GM19240 (cell line): Measurements from ENCODE around the gene TANGO6.
A peak's percentile ranks its signal among the peaks of the same experiment; 100 is the strongest.

Experiments
- DNase-seq: peaks from one replicate; pipeline ENCODE4 v3.0.0; 2011; ENCODE audit warnings: low spot score; ENCODE audit not compliant: insufficient read length

TANGO6 gene

DNA sequence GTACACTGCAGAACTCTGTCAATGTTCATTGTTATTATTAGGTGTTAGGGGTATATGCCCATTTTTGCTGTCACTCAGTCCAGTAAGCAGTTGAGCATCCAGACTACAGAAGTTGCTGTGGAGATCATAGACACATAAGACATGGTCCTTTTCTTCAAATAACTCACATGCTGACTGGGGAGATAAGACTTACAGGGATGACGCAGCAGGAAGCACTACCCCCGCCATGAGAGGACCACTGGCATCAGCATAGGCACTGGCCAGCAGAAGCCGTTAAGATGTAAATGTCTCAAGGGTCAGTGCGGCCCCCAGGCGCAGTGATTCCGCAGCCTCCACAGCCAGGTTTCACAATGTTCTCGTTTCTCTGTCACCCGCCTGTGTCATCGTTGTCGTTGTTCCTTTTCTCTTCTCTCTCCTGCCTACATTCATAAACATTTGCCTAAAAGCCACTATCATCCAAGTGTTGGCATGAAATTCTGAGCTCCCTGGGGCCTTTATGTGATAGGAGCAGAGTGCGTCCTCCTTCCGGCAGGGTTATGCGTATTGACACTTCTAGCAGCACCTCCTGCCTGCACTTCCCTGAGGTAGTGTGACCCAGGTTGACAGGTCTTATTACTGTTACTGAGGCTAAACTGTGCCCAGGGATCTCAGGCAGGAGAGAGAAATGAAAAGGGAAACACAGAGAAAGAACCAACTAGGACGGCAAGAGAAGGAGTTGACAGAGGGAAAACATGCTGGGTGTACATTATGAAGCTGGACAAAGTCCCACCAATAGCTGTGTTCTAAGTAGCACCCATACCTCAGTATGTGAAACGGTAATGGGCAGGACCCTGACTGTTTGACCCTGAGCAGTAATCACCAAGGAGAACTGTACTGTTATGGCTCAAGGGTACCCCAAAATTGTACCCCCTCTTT lies 17.9 kb downstream of the TANGO6 start:
- DNase-seq = no peak

DNA sequence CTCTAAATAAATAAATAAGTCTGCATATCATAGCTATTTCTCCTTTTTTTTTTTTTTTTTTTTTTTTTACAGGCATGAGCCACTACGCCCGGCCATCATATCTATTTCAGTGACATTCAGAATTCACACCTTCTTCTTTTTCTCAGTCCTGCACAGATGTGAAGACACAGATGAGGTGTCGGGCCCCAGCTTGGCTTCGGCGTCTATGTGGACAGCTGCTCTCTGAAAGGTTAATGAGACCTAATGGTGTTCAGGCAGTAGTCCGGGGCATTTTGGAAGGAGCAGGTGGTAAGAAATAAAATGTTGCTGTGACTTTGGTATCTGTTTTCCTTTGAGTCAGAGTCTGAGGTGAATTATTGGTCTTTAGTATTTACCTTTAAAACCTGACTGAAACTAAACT lies 23.6 kb downstream of the TANGO6 start:
- no peak for DNase-seq

DNA sequence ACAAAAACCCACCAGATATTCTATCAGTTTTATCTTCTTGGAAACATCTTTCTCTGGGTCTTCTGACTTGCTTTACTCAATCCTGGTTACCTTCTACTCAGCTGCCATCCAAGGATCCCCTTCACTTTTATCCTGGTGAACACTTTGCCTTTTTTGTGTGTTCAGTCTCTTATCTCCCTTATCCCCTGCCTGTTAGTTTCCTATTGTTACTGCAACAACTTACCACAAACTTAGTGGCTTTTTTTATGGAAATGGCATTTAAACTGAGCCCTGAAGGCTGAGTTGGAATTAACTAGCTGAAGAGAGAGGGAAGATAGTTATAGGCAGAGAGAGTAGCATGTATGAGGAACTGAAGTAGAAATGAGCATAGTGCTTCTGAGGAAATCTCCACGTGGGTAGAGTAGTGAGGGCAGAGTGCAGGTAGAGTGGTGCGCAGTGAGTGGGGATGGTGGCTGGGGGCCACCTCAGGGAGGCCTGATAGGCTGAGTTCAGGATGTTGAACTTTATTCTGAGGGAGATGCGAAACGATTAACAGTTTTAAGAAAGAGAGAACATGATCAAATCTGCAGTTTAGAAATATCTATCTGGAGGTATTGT lies 26.3 kb downstream of the TANGO6 start:
- DNase-seq = no peak

DNA sequence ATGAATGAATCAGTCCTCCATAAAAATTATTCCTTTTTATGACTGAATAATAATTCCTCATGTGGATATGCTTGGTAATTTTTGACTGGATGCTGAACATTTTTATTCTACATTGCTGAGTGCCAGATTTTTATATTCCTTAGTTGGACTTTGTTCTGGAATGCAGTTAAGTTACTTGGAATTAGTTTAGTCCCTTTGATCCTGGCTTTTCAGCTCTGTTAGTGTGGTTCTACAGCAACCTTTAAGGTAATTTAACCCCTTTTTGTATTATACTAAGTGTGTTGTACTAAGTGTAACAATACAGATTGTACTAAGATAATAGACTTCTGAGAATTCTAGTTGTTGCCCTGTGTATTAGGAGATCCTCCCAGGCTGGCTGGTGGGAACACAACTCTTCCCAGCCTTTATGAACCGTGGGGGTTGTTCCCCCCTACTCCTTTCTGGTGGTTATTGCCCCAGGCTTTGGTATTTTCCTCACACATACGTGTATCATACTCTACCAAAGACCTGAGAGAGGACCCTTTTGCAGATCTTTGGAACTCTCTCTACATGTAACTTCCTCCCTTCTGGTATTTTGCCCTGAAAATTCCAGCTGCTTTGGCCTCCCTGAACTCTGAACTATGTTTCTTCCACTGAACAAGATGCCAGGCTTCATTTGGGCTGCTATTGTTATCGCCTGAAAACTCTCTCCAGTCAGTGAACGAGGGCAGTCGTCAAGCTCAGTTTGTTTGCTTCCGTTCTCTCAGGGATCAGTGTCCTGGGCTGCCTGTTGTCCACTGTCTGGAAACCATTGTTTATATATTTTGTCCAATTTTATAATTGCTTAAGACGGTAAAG lies 30.5 kb downstream of the TANGO6 start:
- DNase-seq = no peak

DNA sequence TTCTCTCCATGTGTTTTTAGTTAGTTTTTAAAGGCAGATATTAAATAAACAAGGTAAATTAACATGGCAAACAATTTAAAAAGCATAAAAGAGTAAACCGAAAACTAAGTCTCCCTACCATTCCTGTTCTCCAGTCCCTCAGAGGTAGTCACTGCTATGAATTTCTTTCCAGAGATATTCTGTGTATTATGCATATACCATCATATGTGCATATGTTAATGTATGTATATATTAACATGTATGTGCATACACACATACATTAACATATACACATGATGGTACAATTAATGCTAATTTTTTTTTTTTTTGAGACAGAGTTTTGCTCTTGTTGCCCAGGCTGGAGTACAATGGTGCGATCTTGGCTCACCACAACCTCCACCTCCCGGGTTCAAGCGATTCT lies 32.5 kb downstream of the TANGO6 start:
- DNase-seq = no peak

DNA sequence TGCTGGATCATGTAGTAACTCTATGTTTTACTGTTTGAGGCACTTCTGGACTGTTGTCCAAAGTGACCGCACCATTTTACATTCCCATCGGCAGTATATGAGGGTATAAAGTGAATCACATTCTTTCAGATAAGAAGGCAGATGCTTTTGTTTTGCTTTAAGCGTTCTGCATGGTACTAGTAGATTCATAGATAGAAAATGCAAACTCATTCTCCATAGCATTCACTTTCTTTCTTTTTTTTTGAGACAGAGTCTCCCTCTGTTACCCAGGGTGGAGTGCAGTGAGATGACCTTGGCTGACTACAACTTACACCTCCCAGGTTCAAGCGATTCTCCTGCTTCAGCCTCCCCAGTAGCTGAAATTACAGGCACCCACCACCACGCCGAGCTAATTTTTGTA lies 40.4 kb downstream of the TANGO6 start:
- no peak for DNase-seq

DNA sequence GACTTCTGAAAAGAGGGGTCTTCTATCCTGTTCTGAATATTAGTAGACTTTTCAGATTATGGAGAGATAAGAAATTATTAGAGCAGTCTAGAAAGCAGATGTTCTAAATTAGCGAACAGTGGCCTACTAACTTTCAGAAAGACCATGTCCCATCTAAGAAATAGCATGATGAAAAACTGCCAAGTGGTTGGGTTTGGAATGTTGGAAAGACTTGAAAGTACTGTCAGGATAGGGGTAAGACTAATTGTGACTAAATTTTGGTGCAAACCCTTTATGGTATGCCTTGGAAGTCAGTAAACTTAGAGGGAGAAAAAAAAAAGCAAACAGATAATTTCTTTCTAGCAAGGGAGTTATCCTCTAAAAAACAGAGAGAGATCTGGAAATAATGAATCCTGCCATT lies 41.1 kb downstream of the TANGO6 start:
- DNase-seq = no peak

DNA sequence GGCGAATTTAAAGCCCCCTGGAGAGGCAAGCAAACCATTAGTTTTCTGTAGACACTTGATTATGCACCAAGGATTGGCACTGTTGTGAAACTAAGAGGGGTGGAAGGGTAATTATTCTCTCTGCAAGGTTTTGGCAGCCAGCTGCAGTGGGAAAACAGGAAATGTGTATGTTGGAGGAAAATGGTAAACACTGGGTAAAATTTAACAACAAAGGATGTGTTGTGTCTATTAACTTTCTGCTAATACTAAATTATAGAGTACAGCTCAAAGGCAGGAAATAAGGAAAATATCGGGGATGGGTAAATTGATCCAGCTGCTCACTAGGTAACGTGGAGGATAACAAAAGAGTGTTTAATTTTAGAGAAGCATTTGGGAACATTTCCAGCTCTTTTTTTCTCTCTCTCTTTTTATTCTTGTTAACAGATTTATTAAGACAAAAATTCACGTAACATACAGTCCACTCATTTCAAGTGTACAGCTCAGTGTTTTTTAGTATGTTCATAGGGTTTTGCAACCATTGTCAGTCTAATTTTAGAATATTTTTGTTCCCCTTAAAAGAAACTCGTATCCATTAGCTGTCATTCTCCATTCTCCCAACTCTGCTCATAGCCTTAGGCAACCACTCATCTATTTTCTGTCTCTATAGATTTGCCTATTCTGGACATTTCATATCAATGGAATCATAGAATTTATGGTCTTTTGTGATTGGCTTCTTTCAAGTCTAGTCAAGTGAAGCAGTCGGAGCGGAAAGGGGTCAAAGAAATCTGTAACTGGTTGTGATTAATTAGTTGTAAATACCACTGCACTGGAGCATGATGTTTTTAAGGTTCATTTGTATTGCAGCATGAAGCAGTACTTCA lies 41.8 kb downstream of the TANGO6 start:
- DNase-seq = no peak

DNA sequence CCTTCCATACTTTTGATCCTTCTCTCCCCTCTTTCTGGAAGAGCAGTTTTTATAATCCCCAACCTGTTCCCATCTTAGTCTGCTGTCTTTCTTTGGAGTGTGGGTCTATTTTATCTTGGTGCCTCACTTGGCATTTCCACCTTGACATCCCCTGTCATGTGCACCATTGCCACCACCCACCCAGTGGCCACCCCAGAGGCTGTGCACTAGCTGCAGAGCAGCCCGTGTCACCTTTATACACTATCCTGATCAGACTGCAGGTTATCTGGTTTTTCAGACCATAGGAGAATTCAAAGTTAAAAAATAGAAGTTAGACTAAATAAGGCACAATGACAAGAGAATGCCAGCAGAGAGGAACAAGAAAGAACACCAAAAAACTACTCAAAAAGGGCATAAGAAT lies 43.8 kb downstream of the TANGO6 start:
- no peak for DNase-seq

DNA sequence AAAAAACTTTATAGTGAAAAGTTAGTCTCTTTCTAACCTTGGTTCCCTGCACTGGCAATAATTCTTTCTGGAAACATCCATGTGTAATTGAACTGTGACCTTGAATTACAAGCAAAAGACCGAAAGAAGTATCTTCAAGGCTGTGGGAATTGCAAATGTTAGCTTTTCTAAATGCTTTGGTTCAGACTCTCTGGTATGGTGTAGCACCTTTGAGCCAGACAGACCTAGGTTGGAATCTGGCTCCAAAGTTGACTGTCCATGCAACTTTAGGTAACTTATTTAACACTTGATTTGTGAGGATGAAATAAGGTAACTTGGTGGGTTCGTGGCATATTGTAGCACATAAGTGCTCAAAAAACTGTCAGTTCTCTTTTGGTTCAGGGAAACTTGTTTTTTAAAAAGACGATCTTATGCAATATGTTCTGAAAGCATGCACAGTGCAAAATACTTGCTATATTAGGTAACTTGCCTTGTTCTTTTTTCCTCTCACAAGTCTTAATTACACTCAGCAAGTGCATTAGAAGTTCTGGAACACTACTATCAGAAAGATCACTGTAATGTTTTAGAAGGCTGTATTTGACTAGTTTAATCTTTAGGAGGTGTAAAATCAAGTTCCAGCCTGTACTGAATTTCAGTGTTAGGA lies 46.3 kb downstream of the TANGO6 start:
- no peak for DNase-seq

DNA sequence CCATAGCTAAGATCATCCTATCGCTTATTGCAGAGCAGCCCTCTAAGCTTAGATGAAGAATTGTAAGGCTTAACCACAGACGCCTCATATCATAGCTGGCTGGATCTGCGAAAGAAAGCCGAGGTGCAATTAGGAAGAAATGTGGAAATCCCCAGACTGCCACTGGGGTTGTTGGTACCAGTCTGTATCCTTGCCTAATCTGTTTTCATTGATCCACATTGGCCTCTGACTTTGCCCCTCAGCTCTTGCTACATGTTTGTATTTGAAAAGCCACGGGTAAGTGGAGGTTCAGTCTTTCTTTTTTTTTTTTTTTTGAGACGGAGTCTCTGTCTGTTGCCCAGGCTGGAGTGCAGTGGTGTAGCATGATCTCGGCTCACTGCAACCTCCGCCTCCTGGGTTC lies 48.9 kb downstream of the TANGO6 start:
- no peak for DNase-seq

DNA sequence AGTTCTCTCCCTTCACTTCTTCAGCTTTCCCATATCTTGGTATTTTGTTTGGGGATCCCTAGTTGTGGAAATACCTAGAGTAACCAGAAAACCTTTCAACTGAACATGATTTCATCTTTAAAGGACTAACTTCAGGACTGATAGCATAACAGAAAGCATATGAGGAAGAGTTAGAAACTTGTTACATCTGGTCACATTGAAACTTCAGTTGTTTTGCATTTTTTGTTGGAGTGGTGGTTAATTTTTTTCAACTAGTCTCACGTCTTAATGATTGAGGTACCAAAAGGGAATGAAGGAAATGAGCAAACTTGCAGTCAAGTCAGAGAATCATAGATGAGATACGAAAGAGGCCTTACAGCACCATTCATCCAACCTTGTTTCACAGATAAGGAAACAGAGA lies 49.6 kb downstream of the TANGO6 start:
- DNase-seq = no peak

DNA sequence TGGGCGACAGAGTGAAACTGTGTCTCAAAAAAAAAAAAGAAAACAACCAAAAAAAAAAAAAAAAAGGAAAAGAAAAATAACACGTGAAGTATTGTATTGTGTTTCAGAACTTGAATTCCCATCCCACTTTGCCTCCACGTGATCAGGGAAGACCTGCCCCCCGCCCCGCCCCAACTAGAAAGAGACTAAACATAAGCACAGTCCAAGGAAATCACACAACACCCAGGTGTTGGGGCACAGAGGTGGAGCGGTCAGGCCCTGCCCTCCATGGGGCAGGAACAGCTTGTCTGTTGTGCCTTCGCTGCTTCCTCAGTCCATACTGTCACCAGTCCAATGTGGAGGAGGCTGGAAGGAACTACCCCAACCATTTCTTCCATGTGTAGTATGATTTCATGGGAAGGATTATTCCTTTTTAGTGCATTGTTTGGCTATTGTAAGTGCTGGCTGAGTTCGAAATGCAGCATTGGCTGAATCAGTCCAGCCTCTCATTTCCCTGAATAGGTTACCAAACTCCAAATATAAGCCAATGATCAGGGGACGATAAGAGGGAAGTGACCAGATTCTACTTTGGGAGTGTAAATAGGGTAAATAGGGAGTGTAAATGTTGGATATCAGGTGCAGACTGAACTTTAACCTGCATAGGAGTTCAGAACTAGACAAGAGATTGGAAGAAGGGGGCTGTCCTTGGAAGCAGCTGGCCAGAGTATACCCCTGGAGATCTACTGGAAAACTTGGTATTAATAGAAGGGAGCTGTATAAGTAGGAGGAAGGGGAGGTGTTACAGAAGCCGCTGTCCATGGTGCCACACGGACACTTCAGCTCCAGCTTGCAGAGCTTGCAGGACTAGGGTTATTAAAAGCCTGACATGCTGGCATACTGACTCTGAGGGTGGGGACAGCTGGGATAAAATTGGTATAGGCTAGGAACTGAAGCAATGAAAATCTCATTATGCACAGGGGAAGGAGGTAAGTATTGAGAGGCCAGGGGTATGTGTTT lies 50.7 kb downstream of the TANGO6 start:
- DNase-seq = no peak

DNA sequence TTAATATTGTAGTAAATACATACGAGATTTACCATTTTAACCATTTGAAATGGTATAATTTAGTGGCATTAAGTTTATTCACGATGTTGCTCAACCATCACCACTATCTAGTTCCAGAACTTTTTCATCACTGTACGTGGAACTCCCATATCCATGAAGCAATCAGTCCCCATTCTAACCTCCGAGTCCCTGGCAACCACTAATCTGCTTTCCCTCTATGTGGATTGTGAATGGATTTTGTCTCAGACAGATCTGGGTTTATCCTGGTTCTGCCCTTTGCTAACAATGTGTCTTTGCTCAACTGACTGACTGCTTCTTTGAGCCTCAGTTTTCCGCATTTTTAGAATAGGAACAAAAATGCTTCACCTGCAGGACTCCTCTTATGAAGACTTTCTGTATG lies 51.4 kb downstream of the TANGO6 start:
- DNase-seq = no peak

DNA sequence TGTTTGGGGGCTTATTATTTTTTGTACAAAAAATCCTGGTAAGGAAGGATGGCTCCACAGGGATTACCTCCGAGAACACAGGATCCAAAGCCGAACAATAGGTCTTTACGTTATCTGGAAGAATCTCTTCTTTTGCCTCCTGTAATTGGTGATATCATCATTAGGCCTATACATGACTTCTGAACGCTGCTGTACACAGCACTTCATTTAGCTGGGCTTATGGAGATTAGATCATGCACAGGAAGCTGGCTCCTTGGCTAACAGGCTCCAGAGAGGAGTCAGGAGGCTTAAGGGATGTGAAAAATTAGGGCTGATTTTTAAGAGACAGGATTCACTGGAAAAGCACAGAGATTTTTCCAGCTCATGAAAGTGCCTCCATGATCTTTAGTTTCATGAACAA lies 54.7 kb downstream of the TANGO6 start:
- no peak for DNase-seq

DNA sequence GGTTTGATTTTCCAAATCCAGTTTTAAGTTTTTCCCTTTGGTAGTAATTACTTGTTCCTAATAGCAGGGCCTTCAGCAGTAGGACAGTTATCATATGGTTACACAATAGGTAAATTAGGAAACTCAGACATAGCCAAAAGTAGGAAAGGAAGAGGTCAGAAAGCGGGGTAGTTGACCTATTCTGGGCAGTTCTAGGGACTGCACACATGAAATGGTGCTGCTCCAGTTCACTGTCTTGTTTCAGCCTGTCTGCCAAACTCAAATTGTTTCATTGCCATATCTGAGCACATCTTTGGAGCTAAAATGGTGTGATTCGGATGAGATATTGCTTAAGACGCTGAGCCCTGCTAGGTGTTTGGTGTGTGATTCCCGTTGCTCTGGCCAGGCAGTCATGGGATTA lies 56.7 kb downstream of the TANGO6 start:
- no peak for DNase-seq

DNA sequence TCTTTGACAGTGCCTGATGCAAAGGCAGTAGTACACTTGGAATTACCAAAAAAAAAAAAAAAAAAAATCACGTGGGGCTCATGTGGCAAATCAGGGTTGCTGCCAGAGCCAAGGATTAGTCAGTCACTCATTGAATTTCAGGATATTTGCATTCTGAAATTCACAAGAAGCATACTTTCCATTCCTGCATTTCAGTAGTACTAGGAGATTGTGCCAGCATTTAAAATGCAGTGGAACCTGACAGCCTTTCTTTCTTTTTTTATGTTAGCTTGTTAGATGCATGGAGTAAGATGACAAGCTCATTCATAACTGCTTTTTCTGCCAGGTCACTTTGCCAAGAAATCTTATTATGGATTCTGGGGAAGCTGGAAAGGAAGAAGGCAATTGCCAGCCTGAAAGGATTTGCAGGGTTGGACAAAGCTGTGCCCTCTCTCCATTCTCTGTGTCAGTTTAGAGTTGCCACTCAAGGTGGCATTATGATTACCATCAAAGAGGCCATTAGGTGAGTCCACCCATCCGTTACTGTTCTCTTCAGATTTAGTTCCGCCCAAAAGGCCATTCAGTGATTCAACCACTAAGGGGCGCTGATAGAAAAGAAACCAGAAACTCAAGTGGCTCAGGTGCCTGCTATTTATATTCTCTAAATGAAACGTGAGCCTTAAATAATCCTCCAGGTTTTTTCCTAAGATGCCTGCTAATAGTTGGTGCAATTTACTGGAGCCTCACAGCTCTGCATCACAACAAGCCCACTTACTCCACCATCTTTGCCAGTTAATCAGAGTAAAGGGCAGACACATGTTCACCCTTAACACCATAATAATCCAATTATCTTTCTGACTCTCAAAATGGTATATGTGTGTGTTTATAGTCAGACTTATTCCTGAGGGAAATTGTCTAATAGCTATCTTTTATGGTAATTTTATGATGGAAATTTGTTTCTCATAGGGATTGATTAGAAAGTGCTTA lies 59.0 kb downstream of the TANGO6 start:
- peak; percentile 3 for DNase-seq

DNA sequence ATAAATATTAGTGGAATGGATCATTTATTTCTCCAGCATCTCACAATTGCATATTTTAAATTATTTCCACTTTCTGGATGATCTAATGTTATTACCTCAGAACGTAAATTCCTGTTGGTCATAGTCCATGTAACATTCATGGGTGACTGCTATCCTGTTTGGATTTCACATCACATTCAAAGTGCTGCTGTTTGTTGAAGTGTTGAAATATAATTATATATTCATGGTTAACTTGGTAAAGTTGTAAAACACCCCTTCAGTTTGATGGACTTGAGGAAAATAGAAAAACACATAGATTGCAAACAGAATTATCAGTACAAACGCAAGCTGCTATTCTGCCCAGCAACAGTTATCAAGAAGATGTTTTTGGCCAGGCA lies 59.6 kb downstream of the TANGO6 start:
- no peak for DNase-seq
